ENCODE results near the gene RRM1. TPM values are rescaled to one million over a fixed set of nuclear protein-coding genes. Genes with fewer than 3 reads are reported as not detected.
A peak's percentile ranks its signal among the peaks of the same experiment; 100 is the strongest.
"Not testable (repeated sequence)": the region's sequence is repeated elsewhere in the genome, so short reads cannot be mapped to it uniquely, and the experiment has no call there.

The RRM1 gene
- total RNA-seq, 1 experiment from 2014 or later, result 144 TPM

DNA sequence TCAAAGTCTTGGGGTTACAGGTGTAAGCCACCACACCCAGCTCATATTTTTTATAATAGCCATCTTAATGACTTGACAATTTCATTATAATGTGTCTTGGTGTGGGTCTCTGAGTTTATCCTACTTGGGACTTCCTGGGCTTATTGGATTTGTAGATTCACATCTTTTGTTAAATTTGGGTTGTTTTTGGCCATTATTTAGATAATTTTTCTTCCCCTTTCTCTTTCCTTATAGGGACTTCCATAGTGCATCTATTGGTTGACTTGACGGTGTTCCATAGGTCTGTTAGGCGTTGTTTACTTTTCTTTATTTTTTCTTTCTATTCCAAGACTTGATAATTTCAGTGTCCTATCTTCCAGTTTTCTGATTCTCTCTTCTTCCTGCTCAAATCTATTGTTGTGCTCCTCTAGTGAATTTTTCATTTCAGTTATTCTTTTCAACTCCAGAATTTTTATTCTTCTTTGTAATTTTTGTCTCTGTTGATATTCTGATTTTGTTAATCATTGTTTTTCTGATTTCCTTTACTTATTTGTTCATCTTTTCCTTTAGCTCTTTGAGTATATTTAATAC, 45.6 kb downstream of the RRM1 start:
- no peak for DNase-seq (ENCODE audit: low read depth)

GRCh38 chr11:4146070-4146771, 51.6 kb downstream of the RRM1 start:
- DNase-seq (ENCODE audit: low read depth), result no peak

GRCh38 chr11:4146772-4147098, 52.1 kb downstream of the RRM1 start:
- no peak for DNase-seq (ENCODE audit: low read depth)

DNA sequence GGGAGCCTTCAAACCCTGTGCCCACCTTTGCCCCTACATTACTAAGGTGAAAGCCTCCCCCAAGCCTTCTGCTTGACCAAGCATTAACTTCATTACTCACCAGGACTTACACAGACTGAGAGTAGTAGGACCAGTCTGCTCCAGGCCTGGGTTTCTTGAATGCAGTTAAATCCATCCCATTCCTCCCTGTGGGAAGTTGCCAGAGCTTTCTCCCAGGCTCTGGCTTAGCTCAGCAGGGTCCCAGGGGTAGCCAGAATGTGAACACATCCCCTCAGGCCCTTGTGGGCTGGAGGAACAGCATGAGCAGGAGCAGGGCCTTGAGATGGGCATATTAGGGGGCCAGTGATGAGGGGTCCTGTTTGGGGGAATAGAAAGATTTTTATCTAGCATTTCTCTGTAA, 59.9 kb downstream of the RRM1 start:
- DNase-seq (ENCODE audit: low read depth), result no peak

DNA sequence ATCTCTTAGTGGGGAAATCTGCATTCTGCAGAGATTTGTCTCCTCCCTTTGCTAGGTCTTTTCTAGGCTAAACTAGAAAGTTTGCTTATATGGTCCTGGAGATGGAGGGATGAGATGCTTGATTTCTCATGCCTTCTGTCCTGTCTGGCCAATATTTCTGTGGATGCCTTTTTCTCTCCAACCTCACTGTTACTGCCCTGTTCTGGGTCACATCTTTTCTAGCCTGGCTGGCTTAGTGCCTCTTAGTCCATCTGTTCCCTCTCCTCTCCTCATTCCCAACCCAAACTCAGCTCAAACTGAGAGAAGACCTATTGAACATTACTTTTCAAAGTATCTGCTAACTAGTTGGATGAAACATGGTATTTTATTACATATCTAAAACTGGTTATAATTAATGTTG, 62.0 kb downstream of the RRM1 start:
- DNase-seq (ENCODE audit: low read depth), result no peak

GRCh38 chr11:4158818-4159217, 64.2 kb downstream of the RRM1 start:
- not testable (repeated sequence) for DNase-seq (ENCODE audit: low read depth)

GRCh38 chr11:4161305-4161704, 66.7 kb downstream of the RRM1 start:
- no peak for DNase-seq (ENCODE audit: low read depth)

DNA sequence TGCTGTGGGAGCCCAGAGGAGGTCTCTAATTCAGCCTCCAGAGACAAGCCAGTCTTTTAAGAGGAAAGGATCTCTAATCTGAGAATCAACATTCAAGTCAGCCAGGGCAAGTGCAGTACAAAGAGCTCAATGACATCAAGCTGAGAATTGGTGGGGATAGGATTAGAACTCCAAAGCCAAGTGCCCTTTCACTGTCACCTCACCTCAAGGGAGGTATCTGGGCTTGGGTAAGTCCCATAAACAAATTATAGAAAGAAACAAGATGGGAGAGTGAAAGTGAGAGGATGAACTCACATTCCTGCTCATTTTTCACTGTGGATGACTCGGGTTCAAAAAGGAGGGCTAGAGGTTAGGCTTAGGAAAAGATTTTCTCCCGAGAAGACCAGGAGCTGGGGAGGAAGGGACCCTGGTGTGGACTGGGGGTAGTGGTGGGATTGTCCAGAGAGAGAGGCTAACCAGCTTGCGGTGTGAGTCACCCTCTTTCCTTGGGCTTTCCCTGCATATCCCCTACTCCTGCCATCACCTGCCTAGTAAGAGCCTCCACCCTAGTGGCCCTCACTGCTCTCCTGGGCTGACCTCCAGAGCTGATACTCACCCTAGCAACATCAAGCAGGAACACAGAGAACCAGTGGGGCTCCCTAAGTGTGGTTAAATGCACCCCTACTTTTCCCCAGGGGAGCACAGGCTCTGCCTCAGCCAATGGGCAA, 70.4 kb downstream of the RRM1 start:
- no peak for DNase-seq (ENCODE audit: low read depth)

DNA sequence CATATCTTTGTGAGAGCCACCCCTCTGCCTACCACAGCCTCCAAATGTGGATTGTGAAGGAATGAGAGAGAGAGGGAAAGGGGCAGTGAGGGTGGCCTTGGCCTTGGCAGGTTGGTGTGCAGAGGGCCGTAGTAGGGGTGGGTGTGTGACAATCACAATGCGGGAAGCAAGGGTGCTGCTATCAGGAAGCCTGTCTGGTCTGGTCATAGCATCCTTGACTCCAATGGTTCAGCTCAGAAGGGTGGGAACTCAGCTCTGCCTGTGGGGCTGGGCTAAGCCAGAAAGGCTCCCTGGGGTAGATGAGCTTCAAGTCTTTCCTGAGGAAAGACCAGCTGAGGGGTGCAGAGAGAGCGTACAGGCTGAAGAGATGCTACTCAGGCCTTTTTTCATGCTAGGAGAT, 72.7 kb downstream of the RRM1 start:
- DNase-seq (ENCODE audit: low read depth), result no peak

DNA sequence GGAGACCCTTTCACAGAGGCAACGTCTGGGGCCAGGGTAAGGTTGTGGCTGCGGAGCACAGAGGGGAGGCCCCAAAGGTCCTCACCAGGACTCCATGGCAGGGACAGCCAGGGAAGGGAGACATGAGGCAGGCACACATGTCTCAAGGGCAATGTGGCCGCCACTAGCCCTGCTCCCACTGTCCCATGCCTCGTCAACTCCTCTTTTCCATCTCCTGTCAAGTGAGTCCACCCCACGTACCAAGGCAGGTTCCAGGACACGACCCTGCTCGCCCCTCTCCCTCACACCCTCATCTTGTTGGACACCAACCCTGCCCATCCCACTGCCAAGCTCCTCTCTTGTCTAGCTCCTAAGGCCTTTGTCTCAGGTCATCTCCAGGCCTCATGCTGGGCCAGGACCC, 73.2 kb downstream of the RRM1 start:
- DNase-seq (ENCODE audit: low read depth), result no peak

DNA sequence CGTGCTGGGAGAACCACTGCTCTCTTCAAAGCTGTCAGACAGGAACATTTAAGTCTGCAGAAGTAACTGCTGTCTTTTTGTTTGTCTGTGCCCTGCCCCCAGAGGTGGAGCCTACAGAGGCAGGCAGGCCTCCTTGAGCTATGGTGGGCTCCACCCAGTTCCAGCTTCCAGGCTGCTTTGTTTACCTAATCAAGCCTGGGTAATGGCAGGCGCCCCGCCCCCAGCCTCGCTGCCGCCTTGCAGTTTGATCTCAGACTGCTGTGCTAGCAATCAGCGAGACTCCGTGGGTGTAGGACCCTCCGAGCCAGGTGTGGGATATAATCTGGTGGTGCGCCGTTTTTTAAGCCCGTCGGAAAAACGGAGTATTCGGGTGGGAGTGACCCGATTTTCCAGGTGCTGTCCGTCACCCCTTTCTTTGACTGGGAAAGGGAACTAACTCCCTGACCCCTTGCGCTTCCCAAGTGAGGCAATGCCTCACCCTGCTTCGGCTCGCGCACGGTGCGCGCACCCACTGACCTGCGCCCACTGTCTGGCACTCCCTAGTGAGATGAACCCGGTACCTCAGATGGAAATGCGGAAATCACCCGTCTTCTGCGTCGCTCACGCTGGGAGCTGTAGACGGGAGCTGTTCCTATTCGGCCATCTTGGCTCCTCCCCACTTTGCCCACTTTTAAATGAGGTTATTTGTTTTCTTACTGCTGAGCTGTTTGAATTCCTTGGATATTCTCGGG, 81.2 kb downstream of the RRM1 start:
- DNase-seq (ENCODE audit: low read depth), result not testable (repeated sequence)

DNA sequence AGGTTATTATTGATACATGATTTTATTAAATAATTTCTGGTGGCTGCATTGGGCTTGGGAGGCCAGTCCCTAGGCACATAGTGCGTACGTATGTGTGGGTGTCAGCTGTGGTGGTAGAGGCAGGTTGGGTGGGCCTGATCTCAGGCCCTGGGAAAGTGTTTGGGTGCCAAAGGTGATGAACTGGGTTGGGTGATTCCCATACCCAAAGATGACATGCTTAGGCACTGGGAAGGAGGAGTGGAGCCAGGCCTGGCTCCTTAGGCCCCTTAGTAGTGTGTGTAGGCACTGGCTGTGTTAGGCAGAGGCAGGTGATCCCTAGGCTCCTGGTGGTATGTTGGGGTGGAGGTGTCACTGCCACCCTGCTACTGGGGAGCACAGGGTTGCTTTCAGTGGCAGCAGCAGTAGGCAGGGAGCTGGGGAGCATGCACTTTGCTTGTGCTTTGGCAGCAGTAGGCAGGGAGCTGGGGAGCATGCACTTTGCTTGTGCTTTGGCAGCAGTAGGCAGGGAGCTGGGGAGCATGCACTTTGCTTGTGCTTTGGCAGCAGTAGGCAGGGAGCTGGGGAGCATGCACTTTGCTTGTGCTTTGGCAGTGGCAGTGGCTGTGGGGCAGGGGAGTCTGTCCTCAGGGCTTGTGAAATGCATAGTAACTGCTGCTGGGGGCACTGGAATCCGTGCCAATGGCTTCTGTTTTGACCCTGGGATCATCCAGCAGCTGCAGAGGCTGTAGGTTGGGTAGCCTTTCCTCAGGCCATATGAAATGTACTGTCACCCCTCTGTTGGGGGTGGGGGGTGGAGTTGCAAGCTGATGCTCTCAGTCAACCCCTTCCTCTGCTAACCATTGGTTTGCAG, 84.4 kb downstream of the RRM1 start:
- DNase-seq (ENCODE audit: low read depth), result no peak

- no peak for DNase-seq (ENCODE audit: low read depth)
Measured at GRCh38 chr11:4180441-4181183, 86.0 kb downstream of the RRM1 start.

GRCh38 chr11:4181782-4182721, 87.5 kb downstream of the RRM1 start:
- DNase-seq (ENCODE audit: low read depth), result peak; percentile 62

DNA sequence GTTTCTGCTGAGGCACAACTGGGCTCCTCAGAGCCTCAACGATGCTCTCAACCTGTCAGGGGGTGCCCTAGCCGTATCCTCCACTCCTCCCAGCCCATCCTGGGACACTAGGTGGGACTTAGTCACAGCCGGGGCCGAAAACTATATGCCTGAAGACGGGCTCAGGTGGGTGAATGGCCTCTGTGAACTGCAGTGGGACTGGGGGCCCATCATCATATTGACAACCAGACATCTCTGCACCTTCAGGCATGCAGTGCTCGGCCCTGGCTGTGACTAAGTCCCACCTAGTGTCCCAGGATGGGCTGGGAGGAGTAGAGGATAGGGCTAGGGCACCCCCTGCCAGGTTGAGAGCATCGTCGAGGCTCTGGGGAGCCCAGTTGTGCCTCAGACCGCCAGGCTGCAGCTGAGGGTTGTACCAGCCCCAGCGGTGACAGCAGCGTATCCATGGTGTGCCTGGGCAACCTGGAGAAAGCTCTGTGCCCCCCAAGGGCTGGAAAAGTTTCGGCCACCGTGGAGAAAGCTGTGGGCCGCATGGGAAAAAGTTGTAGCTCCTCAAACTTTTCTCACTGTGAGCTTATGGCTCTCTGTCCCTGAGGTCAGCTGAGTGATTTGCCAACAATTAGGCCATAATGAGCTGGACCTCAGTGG, 88.9 kb downstream of the RRM1 start:
- DNase-seq (ENCODE audit: low read depth), result no peak

- no peak for DNase-seq (ENCODE audit: low read depth)
Measured at GRCh38 chr11:4184163-4184916, 89.7 kb downstream of the RRM1 start.

GRCh38 chr11:4185561-4185960, 91.0 kb downstream of the RRM1 start:
- DNase-seq (ENCODE audit: low read depth), result no peak

DNA sequence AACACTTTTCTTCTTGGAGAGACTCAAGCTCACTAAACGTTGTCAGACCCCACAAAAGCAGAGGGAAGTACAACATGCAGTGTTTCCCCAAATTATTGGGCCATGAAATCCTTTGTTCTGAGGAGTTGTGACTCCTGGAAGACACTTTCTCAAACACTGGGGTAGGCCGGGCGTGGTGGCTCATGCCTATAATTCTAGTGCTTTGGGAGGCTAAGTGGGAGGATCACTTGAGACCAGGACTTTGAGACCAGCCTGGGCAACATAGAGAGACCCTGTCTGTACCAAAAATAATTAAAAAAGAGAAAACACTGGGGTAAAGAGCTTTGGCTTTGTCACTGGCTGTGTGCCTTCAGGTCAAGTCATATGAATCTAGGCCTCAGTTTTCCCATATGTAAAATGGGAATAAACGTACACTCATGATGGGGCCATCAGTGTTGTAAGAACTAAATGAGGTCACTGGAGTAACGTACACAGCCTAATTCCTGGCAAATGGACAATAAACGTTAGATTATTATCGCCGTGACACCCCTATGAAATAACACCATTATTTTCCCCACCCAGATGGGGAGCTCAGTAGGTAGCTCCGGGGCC, 92.0 kb downstream of the RRM1 start:
- DNase-seq (ENCODE audit: low read depth), result no peak

Measured in Daoy (cell line).